WTC11 (cell line): ENCODE data around the gene RHOT2. TPM values are rescaled to one million over a fixed set of nuclear protein-coding genes. Genes with fewer than 3 reads are reported as not detected.

Experiments
- ATAC-seq: fragments of 200-7000 bp; cut with Tn5 transposase; 2 replicates; pipeline ENCODE4 v1.10.0; 2021; ENCODE audit warnings: mild to moderate bottlenecking, moderate library complexity
- CTCF ChIA-PET: fragments of 300-600 bp; sonication (Branson Sonifier 250); formaldehyde crosslinking; loops from one replicate; lab custom pipeline; 2021; ENCODE audit warnings: antibody characterized with exemption; lab: Charles Lee
- POLR2A ChIA-PET: fragments of 350-600 bp; sonication (Branson Sonifier 250); formaldehyde crosslinking; loops from one replicate; lab custom pipeline; 2021; ENCODE audit warnings: antibody characterized with exemption; lab: Charles Lee
- DNase-seq: peaks from one replicate; pipeline ENCODE4 v3.0.0; 2021; ENCODE audit warnings: low spot score
- H3K27ac Mint-ChIP-seq: 2 replicates; pipeline ENCODE4 v1.8.0; 2021; ENCODE audit warnings: mixed read lengths
- H3K27me3 Mint-ChIP-seq: 2 replicates; pipeline ENCODE4 v1.8.0; 2021; ENCODE audit warnings: low read depth, mild to moderate bottlenecking, moderate library complexity, mixed read lengths
- H3K36me3 Mint-ChIP-seq: 2 replicates; pipeline ENCODE4 v1.8.0; 2021; ENCODE audit warnings: mixed read lengths
- H3K4me1 Mint-ChIP-seq: 2 replicates; pipeline ENCODE4 v1.8.0; 2022; ENCODE audit warnings: mixed read lengths
- H3K4me3 Mint-ChIP-seq: 2 replicates; pipeline ENCODE4 v1.8.0; 2021; ENCODE audit warnings: mild to moderate bottlenecking, moderate library complexity, mixed read lengths
- H3K9me3 Mint-ChIP-seq: 2 replicates; pipeline ENCODE4 v1.8.0; 2021; ENCODE audit warnings: mixed read lengths
- AR ChIP-seq: fragments of 250-450 bp; sonication (Bioruptor Pico); IDR thresholded peaks from 2 replicates; pipeline ENCODE4 v1.9.0; 2021; ENCODE audit warnings: mild to moderate bottlenecking
- ATF3 ChIP-seq: sonication (generic); formaldehyde crosslinking; conservative IDR thresholded peaks from 2 replicates; pipeline ENCODE4 v1.8.1; 2022; ENCODE audit warnings: mild to moderate bottlenecking, missing genetic modification reagents
- CBFB ChIP-seq: sonication (generic); formaldehyde crosslinking; IDR thresholded peaks from 2 replicates; pipeline ENCODE4 v1.8.1; 2022; ENCODE audit warnings: mild to moderate bottlenecking, low read depth, missing genetic modification reagents
- CTCF ChIP-seq: fragments of 200-600 bp; IDR thresholded peaks from 2 replicates; pipeline ENCODE4 v1.8.0; 2022; ENCODE audit warnings: antibody characterized with exemption
- E2F4 ChIP-seq: sonication (generic); formaldehyde crosslinking; IDR thresholded peaks from 2 replicates; pipeline ENCODE4 v1.8.1; 2022; ENCODE audit warnings: low read depth, mild to moderate bottlenecking, moderate library complexity, missing genetic modification reagents, borderline replicate concordance
- ERG ChIP-seq: fragments of 250-450 bp; sonication (Bioruptor Pico); IDR thresholded peaks from 2 replicates; pipeline ENCODE4 v1.8.0; 2021; ENCODE audit warnings: mild to moderate bottlenecking
- ETV6 ChIP-seq: sonication (generic); formaldehyde crosslinking; IDR thresholded peaks from 2 replicates; pipeline ENCODE4 v1.8.1; 2022; ENCODE audit warnings: mild to moderate bottlenecking, missing genetic modification reagents
- GABPB1 ChIP-seq: sonication (generic); formaldehyde crosslinking; IDR thresholded peaks from 2 replicates; pipeline ENCODE4 v1.8.1; 2023; ENCODE audit warnings: mild to moderate bottlenecking, missing genetic modification reagents
- MAX ChIP-seq: sonication (generic); formaldehyde crosslinking; IDR thresholded peaks from 2 replicates; pipeline ENCODE4 v1.8.0; 2022; ENCODE audit warnings: mild to moderate bottlenecking, missing genetic modification reagents
- MYBL2 ChIP-seq: sonication (generic); formaldehyde crosslinking; IDR thresholded peaks from 2 replicates; pipeline ENCODE4 v1.8.1; 2023; ENCODE audit warnings: mild to moderate bottlenecking, moderate library complexity, missing genetic modification reagents
- NR3C1 ChIP-seq: sonication (generic); formaldehyde crosslinking; conservative IDR thresholded peaks from 2 replicates; pipeline ENCODE4 v1.8.1; 2023; ENCODE audit warnings: low read depth, mild to moderate bottlenecking, missing genetic modification reagents
- PRRX2 ChIP-seq: fragments of 250-450 bp; sonication (Bioruptor Pico); IDR thresholded peaks from 2 replicates; pipeline ENCODE4 v1.8.0; 2021; ENCODE audit warnings: mild to moderate bottlenecking
- TEAD1 ChIP-seq: sonication (generic); formaldehyde crosslinking; IDR thresholded peaks from 2 replicates; pipeline ENCODE4 v1.8.0; 2022; ENCODE audit warnings: mild to moderate bottlenecking, missing genetic modification reagents
- ZBTB21 ChIP-seq: sonication (generic); formaldehyde crosslinking; IDR thresholded peaks from 2 replicates; pipeline ENCODE4 v1.8.1; 2023; ENCODE audit warnings: mild to moderate bottlenecking, missing genetic modification reagents, borderline replicate concordance
- ZNF263 ChIP-seq: sonication (generic); formaldehyde crosslinking; IDR thresholded peaks from 2 replicates; pipeline ENCODE4 v1.8.1; 2022; ENCODE audit warnings: low read depth, mild to moderate bottlenecking, moderate library complexity, missing genetic modification reagents
- ZNF317 ChIP-seq: sonication (generic); formaldehyde crosslinking; IDR thresholded peaks from 2 replicates; pipeline ENCODE4 v1.8.1; 2023; ENCODE audit warnings: low read depth, mild to moderate bottlenecking, moderate library complexity, missing genetic modification reagents, borderline replicate concordance
- total RNA-seq: library from RNA; stranded (reverse); gene quantifications from 3 replicates; pipeline ENCODE4 v1.2.3, GENCODE V29; 2021

The RHOT2 gene
- total RNA-seq, 1 experiment from 2014 or later: 285 TPM

GRCh38 chr16:704552-705380 lies 36.8 kb downstream of the RHOT2 start (continued):
- no peak for TF ChIP-seq CTCF

GRCh38 chr16:705431-706188 lies 37.7 kb downstream of the RHOT2 start, which contains the start of gene FBXL16:
TSS of gene FBXL16 (minus strand) at chr16:705801. CDS start at chr16:697405, 8,396 bp downstream.
- CTCF ChIA-PET: interaction anchor here (1.3 to 4.5 kb wide), 4 partner anchors 10 to 80 kb away, joined by 5 to 25 read pairs (median 6); partner anchors contain the start of gene METRN
- Mint-ChIP-seq H3K27me3 (peaks cover 79% of the 10 kb centered on the region), H3K36me3 (no peaks in the 10 kb centered on the region), H3K27ac (no peak within 1 kb of the TSS), H3K4me3 (peak within 1 kb of the TSS; percentile 72), H3K9me3 (no peaks in the 10 kb centered on the region), H3K4me1 (no peaks in the 10 kb centered on the region)
- POLR2A ChIA-PET: interaction anchor here (0.6 to 1.0 kb wide), 2 partner anchors 10 to 11 kb away, joined by 3 read pairs; no protein-coding TSS in a partner anchor
- ATAC-seq (peak; percentile 11), DNase-seq (no peak)
- TF ChIP-seq PRRX2: no peak
- TF ChIP-seq ZNF263 (CRISPR knock-in tag): 0 out of 2 replicates have a peak, but pooled peaks have one; percentile 38

- no peak for DNase-seq
- ChIA-PET POLR2A (interaction anchor here (0.5 to 1.1 kb wide), 4 partner anchors 10 to 540 kb away, joined by 3 read pairs; no protein-coding TSS in a partner anchor), CTCF (interaction anchor here (0.8 to 3.4 kb wide), 11 partner anchors 9 to 351 kb away, joined by 3 to 23 read pairs (median 7); partner anchors contain the start of genes ANTKMT, CCDC78, CHTF18 and CIAO3)
- 0 out of 2 replicates have a peak, but pooled peaks have one; percentile 26 for TF ChIP-seq MAX (CRISPR knock-in tag)
- no peak for TF ChIP-seq ERG (CRISPR knock-in tag)
- H3K27me3 Mint-ChIP-seq: peaks cover 74% of the 10 kb centered on the region
- H3K27ac Mint-ChIP-seq: no peak overlapping the region
- H3K4me1 Mint-ChIP-seq: no peaks in the 10 kb centered on the region
- no peaks in the 10 kb centered on the region for H3K36me3 Mint-ChIP-seq
- peak; percentile 13 for ATAC-seq
- H3K9me3 Mint-ChIP-seq: no peaks in the 10 kb centered on the region
- H3K4me3 Mint-ChIP-seq: peak overlapping the region; percentile 72
Observed at GRCh38 chr16:706189-707061, 38.5 kb downstream of the RHOT2 start.

- H3K36me3 Mint-ChIP-seq: no peaks in the 10 kb centered on the region
- ChIA-PET POLR2A (interaction anchor here (0.5 to 1.1 kb wide), 3 partner anchors 12 to 539 kb away, joined by 3 read pairs; no protein-coding TSS in a partner anchor), CTCF (interaction anchor here (0.6 to 3.4 kb wide), 12 partner anchors 9 to 350 kb away, joined by 3 to 23 read pairs (median 6); partner anchors contain the start of genes ANTKMT, CCDC78, CHTF18 and CIAO3)
- H3K4me3 Mint-ChIP-seq: peak overlapping the region; percentile 72
- DNase-seq (no peak), ATAC-seq (no peak)
- no peak overlapping the region for H3K27ac Mint-ChIP-seq
- no peaks in the 10 kb centered on the region for H3K9me3 Mint-ChIP-seq
- H3K4me1 Mint-ChIP-seq: no peaks in the 10 kb centered on the region
- peaks cover 70% of the 10 kb centered on the region for H3K27me3 Mint-ChIP-seq
- TF ChIP-seq E2F4 (CRISPR knock-in tag): no peak
- no peak for TF ChIP-seq ZBTB21
- TF ChIP-seq CBFB (CRISPR knock-in tag): no peak
- TF ChIP-seq ATF3: no peak
- no peak for TF ChIP-seq MYBL2 (CRISPR knock-in tag)
- TF ChIP-seq AR (CRISPR knock-in tag): no peak
- no peak for TF ChIP-seq ETV6
- TF ChIP-seq NR3C1 (CRISPR knock-in tag): no peak
- no peak for TF ChIP-seq TEAD1 (CRISPR knock-in tag)
- TF ChIP-seq GABPB1: no peak
- no peak for TF ChIP-seq ZNF317 (CRISPR knock-in tag)
Observed at GRCh38 chr16:707062-707538, 39.2 kb downstream of the RHOT2 start.
